ENCODE data around the gene MRC2.
A peak's percentile ranks its signal among the peaks of the same experiment; 100 is the strongest.

GRCh38 chr17:62705778-62706597, 78.5 kb downstream of the MRC2 start:
- no peak for TF ChIP-seq CTCF (IDR thresholded peaks at IDR 0.05)
- TF ChIP-seq EP300 (IDR thresholded peaks at IDR 0.05): peak in 1 of 2 donors; percentile 75

Data from tibial nerve (tissue), 4 donors.